ENCODE data around the gene CYTH4.

DNA sequence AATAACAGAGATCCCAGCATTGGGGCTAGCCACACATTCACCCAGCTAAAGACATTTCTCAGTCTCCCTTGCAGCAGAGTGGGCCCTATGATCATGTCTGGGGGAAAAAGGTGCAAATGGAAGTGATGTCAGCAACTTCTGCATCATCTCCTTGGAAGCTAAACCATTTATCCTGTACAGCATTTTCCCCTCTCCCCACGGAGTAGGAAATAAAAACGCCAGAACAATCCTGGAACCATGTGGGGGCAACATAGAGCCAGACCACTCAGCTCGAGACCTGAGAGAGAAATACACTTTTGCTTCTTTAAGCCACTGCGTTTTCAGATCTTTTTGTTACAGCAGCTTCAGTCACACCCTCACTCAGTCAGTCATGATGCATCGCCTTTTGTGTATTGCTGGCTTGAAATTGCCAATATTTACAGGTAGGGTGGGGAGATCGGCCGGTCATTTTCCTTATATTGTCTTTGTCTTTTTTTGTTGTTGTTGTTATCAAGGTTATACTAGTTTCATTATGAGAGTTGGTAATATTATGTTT lies 29.1 kb upstream of the CYTH4 start:
- TF ChIP-seq, protein P1, sequence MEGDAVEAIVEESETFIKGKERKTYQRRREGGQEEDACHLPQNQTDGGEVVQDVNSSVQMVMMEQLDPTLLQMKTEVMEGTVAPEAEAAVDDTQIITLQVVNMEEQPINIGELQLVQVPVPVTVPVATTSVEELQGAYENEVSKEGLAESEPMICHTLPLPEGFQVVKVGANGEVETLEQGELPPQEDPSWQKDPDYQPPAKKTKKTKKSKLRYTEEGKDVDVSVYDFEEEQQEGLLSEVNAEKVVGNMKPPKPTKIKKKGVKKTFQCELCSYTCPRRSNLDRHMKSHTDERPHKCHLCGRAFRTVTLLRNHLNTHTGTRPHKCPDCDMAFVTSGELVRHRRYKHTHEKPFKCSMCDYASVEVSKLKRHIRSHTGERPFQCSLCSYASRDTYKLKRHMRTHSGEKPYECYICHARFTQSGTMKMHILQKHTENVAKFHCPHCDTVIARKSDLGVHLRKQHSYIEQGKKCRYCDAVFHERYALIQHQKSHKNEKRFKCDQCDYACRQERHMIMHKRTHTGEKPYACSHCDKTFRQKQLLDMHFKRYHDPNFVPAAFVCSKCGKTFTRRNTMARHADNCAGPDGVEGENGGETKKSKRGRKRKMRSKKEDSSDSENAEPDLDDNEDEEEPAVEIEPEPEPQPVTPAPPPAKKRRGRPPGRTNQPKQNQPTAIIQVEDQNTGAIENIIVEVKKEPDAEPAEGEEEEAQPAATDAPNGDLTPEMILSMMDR (conservative IDR thresholded peaks at IDR 0.05; ENCODE audit: low read length): peak; percentile 63; the same call in 1 of the 2 replicates
- no peak for TF ChIP-seq EZH2phosphoT487 (IDR thresholded peaks at IDR 0.05; ENCODE audit: borderline replicate concordance, low read depth, low read length)

Data from OCI-LY7 (cell line).